ENCODE data around the gene CCDC179.

The CCDC179 gene

DNA sequence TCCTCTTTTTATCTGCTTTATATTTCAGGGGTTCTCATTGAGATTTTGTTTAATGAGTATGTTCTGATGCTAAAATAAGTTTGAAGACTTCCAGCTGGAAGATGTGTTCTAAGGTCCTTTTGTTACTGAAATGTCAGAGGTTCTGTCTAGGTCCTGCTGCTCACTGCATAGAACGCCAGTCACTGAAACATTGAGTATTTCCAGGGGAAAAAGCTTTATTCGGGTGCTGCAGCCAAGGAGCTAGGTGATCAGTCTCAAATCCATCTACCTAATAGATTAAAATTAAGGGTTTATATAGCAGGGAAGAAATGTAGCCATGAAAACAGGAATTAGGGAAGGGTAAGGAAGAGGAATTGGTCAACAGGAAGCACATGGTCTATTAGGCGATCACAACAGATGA lies 50.4 kb downstream of the CCDC179 start:
- H3K36me3 ChIP-seq, result no peaks in the 10 kb centered on the region
- DNase-seq, result no peak
- intact Hi-C loops (cut with DNase I; ENCODE audit: low total_unique reads), result no loop called here
- H3K4me3 ChIP-seq, result no peak overlapping the region
- H3K4me1 ChIP-seq, result no peaks in the 10 kb centered on the region
- H3K27me3 ChIP-seq, result no peaks in the 10 kb centered on the region
- TF ChIP-seq, protein P1, sequence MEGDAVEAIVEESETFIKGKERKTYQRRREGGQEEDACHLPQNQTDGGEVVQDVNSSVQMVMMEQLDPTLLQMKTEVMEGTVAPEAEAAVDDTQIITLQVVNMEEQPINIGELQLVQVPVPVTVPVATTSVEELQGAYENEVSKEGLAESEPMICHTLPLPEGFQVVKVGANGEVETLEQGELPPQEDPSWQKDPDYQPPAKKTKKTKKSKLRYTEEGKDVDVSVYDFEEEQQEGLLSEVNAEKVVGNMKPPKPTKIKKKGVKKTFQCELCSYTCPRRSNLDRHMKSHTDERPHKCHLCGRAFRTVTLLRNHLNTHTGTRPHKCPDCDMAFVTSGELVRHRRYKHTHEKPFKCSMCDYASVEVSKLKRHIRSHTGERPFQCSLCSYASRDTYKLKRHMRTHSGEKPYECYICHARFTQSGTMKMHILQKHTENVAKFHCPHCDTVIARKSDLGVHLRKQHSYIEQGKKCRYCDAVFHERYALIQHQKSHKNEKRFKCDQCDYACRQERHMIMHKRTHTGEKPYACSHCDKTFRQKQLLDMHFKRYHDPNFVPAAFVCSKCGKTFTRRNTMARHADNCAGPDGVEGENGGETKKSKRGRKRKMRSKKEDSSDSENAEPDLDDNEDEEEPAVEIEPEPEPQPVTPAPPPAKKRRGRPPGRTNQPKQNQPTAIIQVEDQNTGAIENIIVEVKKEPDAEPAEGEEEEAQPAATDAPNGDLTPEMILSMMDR (IDR thresholded peaks at IDR 0.05), result no peak
- no peak overlapping the region for H3K27ac ChIP-seq
- H3K9me3 ChIP-seq, result no peaks in the 10 kb centered on the region

DNA sequence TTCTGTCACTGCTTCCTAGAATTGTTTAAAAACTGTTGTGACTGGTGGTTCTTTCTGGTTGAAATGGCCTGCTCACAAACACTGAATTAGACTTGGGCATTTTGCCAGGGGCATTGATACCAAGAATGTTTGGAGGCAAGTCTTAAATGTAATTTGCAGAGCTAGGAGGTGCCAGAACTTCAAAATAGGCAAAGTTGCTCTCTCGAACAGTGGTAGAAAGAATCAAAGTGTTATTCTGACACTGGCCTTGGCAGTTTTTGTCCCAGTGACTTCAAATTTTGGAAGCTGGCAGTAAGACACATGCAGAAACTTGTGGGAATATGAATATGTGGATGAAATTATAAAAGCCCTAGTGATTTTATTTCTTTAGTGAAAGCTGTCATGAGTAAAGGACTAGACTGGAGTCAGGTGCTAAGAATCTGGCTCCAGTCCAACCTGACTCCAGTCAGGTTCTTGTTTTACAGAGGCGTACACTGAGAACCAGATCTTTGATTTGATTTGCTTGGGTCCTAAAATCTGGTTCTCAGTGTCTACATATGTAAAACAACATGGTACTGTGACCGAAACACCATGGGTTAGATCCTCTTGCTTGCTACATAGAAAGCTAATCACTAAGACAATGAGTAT lies 51.6 kb downstream of the CCDC179 start:
- H3K9me3 ChIP-seq, result no peaks in the 10 kb centered on the region
- no peak overlapping the region for H3K27ac ChIP-seq
- DNase-seq, result no peak
- no peaks in the 10 kb centered on the region for H3K36me3 ChIP-seq
- TF ChIP-seq, protein P1 (IDR thresholded peaks at IDR 0.05), result no peak
- no peak overlapping the region for H3K4me3 ChIP-seq
- H3K27me3 ChIP-seq, result no peaks in the 10 kb centered on the region
- no peaks in the 10 kb centered on the region for H3K4me1 ChIP-seq
- intact Hi-C loops (cut with DNase I; ENCODE audit: low total_unique reads), result no loop called here

DNA sequence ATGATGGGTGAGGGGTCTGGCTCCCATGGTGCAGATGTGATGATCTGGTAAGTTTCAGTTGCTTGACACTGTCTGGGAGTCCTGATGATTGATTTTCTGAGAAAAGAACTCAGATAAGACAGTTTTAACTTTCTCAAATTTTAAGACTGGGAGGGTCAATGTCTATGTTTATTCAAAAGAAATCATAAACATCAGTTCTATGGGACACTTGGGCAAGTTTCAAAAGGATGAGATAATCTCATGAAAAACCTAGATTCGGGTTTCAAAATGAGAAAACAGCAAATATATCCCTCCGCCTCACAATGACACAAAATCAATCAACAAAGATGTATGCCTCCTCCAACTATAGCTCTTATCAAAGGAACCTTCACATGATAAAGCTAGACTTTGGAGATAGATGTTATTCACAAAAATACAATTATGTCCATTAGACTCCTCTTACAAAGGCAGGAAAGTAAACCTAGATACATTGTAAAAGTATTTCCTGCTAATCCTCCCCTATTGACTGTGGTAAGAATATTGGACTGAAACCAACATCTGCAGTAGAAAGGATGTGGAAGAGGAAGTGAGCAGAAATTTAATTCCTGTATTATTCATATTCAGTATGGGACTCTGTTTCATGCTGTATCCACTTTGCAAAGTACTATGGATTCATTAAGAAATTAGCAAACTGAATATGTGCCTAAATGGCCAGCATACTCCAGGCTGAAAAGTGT lies 52.3 kb downstream of the CCDC179 start:
- no peaks in the 10 kb centered on the region for H3K9me3 ChIP-seq
- no peak overlapping the region for H3K4me3 ChIP-seq
- no peak overlapping the region for H3K27ac ChIP-seq
- no peaks in the 10 kb centered on the region for H3K36me3 ChIP-seq
- TF ChIP-seq, protein P1 (IDR thresholded peaks at IDR 0.05), result no peak
- H3K27me3 ChIP-seq, result no peaks in the 10 kb centered on the region
- no peak for DNase-seq
- H3K4me1 ChIP-seq, result no peaks in the 10 kb centered on the region
- intact Hi-C loops (cut with DNase I; ENCODE audit: low total_unique reads), result no loop called here

DNA sequence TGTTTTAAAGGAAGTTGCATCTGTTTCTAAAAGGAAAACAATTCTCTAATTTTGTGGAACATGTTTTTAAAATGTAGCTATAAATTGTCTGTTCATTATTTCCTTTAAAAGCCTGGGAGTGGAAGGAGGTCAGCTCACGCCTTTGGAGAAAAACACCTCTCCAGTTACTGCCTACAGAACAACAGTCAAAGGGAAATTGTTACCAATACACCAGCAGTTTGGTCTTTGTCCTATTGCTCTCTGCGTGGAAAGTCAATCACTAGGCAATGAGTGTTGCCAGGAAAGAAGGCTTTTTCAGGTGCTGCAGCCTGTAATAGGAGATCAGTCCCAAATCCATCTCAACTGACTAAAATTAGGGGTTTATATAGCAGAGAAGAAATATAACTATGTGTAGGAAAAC lies 52.9 kb downstream of the CCDC179 start:
- H3K36me3 ChIP-seq, result no peaks in the 10 kb centered on the region
- TF ChIP-seq, protein P1 (IDR thresholded peaks at IDR 0.05), result no peak

GRCh38 chr11:22802861-22803260 lies 57.4 kb downstream of the CCDC179 start:
- Histone ChIP-seq H3K4me1 (no peaks in the 10 kb centered on the region), H3K36me3 (no peaks in the 10 kb centered on the region), H3K9me3 (no peaks in the 10 kb centered on the region), H3K4me3 (no peak overlapping the region), H3K27me3 (no peaks in the 10 kb centered on the region), H3K27ac (no peak overlapping the region)
- TF ChIP-seq, protein P1 (IDR thresholded peaks at IDR 0.05), result no peak
- no peak for DNase-seq
- intact Hi-C loops (cut with DNase I; ENCODE audit: low total_unique reads), result no loop called here

More for the DNA sequence above, 52.9 kb downstream of the CCDC179 start:
- intact Hi-C loops (cut with DNase I; ENCODE audit: low total_unique reads), result no loop called here
- no peaks in the 10 kb centered on the region for H3K27me3 ChIP-seq
- H3K4me3 ChIP-seq, result no peak overlapping the region
- H3K4me1 ChIP-seq, result no peaks in the 10 kb centered on the region
- no peaks in the 10 kb centered on the region for H3K9me3 ChIP-seq
- H3K27ac ChIP-seq, result no peak overlapping the region
- DNase-seq, result no peak

All from tibial artery (tissue), 4 donors.